Ovary (tissue), 3 donors: ENCODE data around the gene ILDR2.

ENCODE experiments used
- CTCF ChIP-seq, 3 donors: fragments of 450-650 bp in 2 of 3; fragments of 200-600 bp in 1 of 3; IDR thresholded peaks; one replicate each; pipeline versions ENCODE4 v1.5.1 to v1.8.0; 2016 to 2022; ENCODE audit warnings: antibody characterized with exemption in 3 of 3, mild to moderate bottlenecking in 1 of 3
- EP300 ChIP-seq: sonication (generic); formaldehyde crosslinking; IDR thresholded peaks from one replicate; pipeline ENCODE4 v1.6.1; 2017; ENCODE audit warnings: antibody characterized with exemption
- POLR2A ChIP-seq: fragments of 450-650 bp; IDR thresholded peaks from one replicate; pipeline ENCODE4 v1.6.1; 2017; ENCODE audit warnings: antibody characterized with exemption, mild to moderate bottlenecking, moderate library complexity
- donor health status: DM: no; HTN: no; CAD: no.

DNA sequence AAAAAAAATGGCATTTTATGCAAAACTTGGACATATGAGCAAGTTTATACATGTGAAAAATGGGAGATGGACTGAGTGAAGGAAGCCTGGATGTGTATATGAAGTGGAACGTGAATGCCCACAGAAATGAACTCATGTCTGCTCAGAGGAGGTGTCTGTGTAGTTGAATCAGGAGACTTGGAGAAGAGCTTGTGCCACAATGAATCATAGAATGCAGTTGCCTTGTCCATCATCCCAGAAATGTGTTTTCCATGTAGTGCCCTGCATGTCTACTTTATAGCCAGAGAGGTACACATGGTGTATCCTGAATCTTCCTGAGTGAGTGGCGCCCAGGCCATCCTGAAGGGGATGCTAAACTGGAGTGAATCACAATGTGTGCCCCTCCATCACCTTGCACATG lies 2.6 kb upstream of the ILDR2 start:
- TF ChIP-seq EP300, result no peak
- no peak for TF ChIP-seq CTCF (IDR thresholded peaks at IDR 0.05)
- no peak for TF ChIP-seq POLR2A
